WTC11 (cell line): ENCODE data around the gene MSI2.

ENCODE experiments used
- CREB1 ChIP-seq: sonication (generic); formaldehyde crosslinking; IDR thresholded peaks from 2 replicates; pipeline ENCODE4 v1.8.0; 2023; ENCODE audit warnings: mild to moderate bottlenecking, missing genetic modification reagents
- CTCF ChIP-seq: fragments of 200-600 bp; IDR thresholded peaks from 2 replicates; pipeline ENCODE4 v1.8.0; 2022; ENCODE audit warnings: antibody characterized with exemption
- E2F5 ChIP-seq: sonication (generic); formaldehyde crosslinking; IDR thresholded peaks from 2 replicates; pipeline ENCODE4 v1.8.1; 2022; ENCODE audit warnings: mild to moderate bottlenecking, moderate library complexity, missing genetic modification reagents
- MAX ChIP-seq: sonication (generic); formaldehyde crosslinking; IDR thresholded peaks from 2 replicates; pipeline ENCODE4 v1.8.0; 2022; ENCODE audit warnings: mild to moderate bottlenecking, missing genetic modification reagents
- NR3C1 ChIP-seq: sonication (generic); formaldehyde crosslinking; conservative IDR thresholded peaks from 2 replicates; pipeline ENCODE4 v1.8.1; 2023; ENCODE audit warnings: low read depth, mild to moderate bottlenecking, missing genetic modification reagents

GRCh38 chr17:57614742-57615141 is 358.4 kb downstream of the MSI2 start:
- TF ChIP-seq CTCF (no peak), NR3C1 (no peak), E2F5 (CRISPR knock-in tag) (no peak), CREB1 (CRISPR knock-in tag) (no peak), MAX (CRISPR knock-in tag) (no peak)
